Colon (tissue), 2 donors: Measurements from ENCODE around the gene CRY1.

Source experiments
- FAIRE-seq: peaks from 2 replicates; lab custom pipeline; 2012; peaks lifted over from hg19 to GRCh38; lab: Jason Lieb, UNC
- donor health status: control.
- donor health status: control.

Gene CRY1

DNA sequence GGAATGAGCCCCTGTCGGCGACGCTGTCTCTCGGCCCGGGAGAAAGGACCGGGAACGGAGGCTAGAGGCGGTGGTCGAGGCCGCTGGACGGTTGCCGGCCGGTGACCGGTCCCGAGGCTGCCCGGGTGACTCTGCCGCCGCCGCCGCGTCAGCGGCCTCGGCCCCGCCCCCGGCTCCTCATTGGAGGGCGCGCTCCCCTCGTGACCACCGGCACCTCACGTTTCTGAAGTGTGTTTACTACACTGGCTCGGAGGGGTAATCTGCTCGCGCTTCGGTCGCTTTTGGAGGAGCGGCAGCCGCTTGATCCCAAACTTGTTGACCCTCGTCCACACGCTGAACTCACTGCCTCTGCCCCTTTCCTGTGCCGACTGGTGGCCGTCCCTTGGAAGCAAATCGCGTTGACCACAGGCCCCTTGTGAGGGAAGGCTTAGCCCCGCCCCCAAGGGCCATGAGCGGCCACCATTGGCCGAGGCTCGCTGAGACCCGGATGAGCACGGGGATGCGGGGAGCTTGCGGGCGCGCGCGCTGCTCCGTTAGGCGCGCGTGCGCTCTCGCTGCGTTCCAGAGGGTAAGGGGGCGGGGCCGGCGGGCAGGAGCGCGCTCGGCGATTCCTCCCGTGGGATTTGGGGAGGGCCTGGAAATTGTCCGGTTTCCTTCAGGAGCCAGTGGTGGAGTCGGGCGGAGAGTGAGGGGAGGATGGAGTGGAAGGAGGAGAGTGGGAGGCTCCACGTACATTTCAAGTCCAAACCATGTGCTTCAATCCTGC lies at the start of gene CRY1:
Gene CRY1 (minus strand): TSS at position 133 of the 766 bp plus-strand sequence. CDS start 588 bp downstream, outside the sequence.
- FAIRE-seq: no peak

- no peak for FAIRE-seq
Measured at GRCh38 chr12:107139787-107140186, 46.4 kb upstream of the CRY1 start.

- no peak for FAIRE-seq
Measured at GRCh38 chr12:107138990-107139389, 45.6 kb upstream of the CRY1 start.

DNA sequence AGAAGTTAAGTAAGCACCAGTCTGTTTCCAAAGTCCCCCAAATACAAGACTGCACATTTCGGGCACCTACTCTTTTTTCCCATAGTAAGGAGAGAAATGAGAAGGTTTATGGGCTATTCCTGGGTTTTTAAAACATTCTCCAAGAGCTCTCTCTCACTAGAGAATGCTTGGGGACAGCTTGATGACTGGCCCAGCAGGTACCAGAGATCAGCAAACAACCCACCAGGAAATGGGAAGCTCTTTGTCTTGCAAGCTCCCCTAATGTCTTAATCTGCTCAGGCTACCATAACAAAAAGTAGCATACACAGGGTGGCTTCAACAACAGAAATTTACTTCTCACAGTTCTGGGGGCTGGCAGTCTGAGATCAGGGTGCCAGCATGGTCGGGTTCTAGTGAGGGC lies 41.8 kb upstream of the CRY1 start:
- no peak for FAIRE-seq

DNA sequence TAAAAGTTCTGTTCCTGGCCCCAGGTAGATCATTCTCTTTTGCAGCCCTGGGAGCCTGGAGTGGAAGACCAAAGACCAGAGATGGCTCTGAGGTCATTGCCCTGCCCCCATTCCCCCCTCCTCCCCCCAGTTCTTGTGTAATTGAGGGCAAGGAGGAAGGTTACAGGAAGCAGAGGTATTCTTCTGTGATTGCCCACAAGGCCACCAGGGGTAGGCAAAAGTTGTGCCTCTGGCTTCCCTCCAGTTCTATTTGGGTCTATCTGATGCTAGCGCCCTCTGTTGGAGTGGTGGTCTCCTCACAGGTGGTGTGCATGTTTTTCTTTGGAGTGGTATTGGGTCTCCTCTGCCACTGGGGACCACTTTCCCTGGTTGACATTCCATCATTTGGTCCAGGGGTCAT lies 41.2 kb upstream of the CRY1 start:
- no peak for FAIRE-seq

- no peak for FAIRE-seq
Measured at GRCh38 chr12:107133462-107133861, 40.1 kb upstream of the CRY1 start.

GRCh38 chr12:107131832-107132616 lies 38.7 kb upstream of the CRY1 start:
- no peak for FAIRE-seq

DNA sequence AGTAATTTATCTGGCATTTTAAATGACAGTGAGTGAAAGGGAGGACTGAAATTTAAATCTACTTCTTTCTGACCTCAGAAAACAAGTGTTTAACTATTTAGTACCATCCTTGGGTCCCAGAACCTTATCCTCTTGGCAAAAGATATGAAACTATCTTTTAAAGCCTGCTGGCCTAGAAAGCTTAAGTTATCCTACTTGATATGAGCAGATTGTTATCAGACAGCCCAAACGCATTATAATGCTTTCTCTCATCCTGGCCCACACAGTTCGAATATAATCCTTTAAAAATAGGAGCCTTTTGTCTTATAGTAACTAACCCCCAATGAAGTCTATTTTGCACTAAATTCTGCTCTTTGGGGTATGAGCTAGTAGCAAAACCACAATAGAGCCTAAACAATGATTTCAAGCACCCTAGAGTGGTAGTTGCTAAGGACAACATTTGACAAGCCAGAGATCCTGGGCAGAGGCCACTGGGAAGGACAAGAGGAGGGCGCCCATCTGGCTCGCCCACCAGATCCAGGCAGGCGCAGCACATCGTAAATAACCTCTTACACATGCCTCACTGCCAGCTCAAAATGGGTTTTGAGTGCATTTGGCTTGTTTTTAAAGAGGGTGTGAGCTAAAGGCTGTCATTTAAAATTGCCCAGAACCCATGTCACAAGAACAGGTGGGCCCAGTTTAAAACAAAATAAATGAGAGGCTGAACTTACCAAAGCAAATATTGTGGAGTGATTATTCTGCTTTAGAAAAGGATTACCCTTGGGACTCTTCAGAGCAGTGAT lies 37.7 kb upstream of the CRY1 start:
- no peak for FAIRE-seq

DNA sequence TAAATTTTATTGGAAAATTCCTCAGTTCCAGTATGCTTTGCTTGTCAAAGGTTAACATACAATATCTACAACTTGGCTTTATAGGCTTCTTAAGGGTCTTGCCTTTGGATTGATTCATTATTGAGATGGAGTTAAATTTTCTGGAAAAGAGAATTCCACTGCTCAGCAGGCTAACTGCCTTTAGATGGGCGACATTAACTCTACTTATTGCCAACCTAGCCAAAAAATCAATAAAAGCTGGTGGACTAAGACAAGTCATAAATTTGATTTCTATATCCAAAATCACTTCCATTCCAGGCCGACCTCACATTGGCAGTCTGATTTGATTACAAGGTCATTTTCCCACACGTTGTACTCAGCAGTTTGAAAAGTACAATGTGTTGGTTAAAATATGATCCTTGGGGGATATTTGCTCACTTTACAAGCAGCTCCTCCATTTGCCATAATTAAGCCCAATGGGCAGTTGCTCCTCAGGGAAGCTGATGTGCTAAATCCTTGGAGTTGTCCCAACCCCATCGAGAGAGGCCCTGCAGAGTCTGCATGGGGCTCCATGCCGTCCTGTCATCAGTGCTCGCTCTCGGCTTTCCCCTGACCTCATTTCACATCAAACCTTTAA lies 36.1 kb upstream of the CRY1 start:
- FAIRE-seq: no peak

DNA sequence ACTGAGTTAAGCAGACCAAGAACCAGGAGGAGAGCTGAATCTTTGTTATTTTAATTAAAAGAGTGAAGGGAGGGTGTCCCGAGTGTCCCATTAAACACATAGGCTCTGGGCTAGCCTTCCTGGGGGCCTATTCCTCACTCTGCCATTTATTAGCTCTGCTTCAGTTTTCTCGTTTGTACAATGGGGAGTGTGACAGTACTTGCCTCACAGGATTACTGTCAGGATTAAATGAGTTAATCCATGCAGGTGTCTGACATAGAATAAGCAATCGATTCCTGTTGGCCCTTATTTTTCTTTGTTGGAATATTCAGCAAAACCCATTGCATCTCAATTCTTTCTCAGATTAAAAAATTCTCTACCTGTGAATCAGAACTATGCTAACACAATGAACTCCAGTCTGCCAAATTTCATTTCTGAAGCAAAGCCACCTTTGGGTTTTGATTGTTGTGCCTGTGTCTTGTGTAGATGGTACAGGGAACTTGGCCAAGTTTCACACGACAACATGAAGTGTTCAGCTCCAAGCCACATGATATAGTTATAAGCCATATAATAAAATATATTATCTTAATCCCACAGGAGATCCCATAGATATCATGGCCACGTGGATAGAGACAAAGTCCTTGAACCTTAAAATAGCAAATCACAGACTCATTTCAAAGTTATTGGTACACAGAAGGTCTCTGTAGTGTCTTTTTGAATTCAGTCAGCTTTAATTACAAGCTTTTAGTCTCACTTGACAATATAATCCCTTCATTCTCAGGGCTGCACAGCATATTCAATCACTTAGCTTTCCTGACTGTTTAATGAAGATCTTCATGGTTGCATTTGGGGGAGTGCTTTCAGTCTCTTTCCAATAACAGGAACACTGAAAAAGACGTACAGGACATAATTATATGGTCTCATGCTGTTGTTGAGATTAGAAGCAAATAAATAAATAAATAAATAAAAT lies 34.4 kb upstream of the CRY1 start:
- FAIRE-seq: no peak

- FAIRE-seq: no peak
Measured at GRCh38 chr12:107126796-107127481, 33.6 kb upstream of the CRY1 start.

DNA sequence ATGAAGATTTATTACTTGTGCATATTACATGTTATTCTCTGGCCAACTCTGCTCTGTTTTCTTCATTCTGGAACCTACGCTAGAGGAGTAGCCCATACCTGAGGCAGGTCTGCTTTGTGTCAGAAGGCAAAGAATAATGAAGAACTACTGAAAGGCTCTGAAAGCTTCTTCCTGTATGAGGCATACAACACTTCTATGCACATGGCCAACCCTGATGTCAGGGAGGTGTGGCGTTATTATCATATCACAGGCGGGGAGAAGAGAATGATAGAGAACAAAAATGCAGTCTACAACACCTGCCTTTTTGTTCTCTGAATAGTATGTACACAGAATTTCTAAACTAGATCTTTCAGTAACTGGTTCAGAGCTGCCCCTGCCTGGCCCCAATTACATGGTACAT lies 32.5 kb upstream of the CRY1 start:
- FAIRE-seq: no peak

DNA sequence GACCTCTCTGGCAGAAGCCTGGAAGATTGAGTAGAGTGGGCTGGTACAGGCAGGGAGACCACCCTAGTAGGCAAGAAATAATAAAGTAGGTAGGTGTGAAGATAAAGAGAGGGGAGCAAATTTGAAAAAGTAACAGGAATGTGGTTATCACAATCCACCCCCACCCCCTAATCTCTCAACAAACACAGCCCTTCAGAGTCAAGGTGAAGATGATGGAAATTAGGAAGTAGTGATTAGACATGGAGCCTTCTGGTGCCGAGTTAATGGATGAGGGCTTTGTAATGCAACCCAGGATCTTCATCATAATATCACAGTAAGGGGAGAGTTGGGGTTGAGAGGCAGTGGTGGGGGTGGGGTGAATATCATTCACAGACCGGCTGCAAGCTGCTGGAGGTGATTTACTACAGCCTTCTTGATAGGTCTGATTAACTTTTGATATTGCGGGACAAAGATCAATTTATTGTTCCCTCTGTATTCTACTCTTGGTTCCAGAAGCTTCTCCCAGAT lies 29.2 kb upstream of the CRY1 start:
- no peak for FAIRE-seq

GRCh38 chr12:107119091-107119490 lies 25.7 kb upstream of the CRY1 start:
- no peak for FAIRE-seq

- no peak for FAIRE-seq
Measured at GRCh38 chr12:107118624-107119023, 25.3 kb upstream of the CRY1 start.

- FAIRE-seq: no peak
Measured at GRCh38 chr12:107115119-107115518, 21.8 kb upstream of the CRY1 start.

GRCh38 chr12:107111314-107111713 lies 18.0 kb upstream of the CRY1 start:
- FAIRE-seq: no peak

GRCh38 chr12:107109726-107110719 lies 16.7 kb upstream of the CRY1 start:
- no peak for FAIRE-seq

- FAIRE-seq: no peak
Measured at GRCh38 chr12:107108995-107109508, 15.7 kb upstream of the CRY1 start.
